Body of pancreas (tissue), 4 donors: ENCODE measurements around the gene KIAA0825. TPM values are rescaled to one million over a fixed set of nuclear protein-coding genes. Genes with fewer than 3 reads are reported as not detected.

Experiments used
- ATAC-seq: fragments of 150-250 bp; one replicate; pipeline ENCODE4 v1.9.1; 2016
- DNase-seq, 4 donors: peaks; one replicate each; pipeline ENCODE4 v3.0.0-alpha.2; 2019
- H3K27ac ChIP-seq, 4 donors: fragments of 200-600 bp; sonication (generic); 1 replicate in 3 of 4; 2 replicates in 1 of 4; pipeline versions ENCODE4 v1.5.1 to v1.6.1; 2016 to 2019; ENCODE audit warnings: mild to moderate bottlenecking in 1 of 4, mixed read lengths in 1 of 4, moderate library complexity in 1 of 4
- H3K27me3 ChIP-seq, 2 donors: fragments of 200-600 bp; sonication (generic); one replicate each; pipeline ENCODE4 v1.6.0; 2016; ENCODE audit warnings: mild to moderate bottlenecking in 1 of 2
- H3K36me3 ChIP-seq, 2 donors: fragments of 200-600 bp; sonication (generic); replicated peaks in 1 of 2; 2 replicates each; pipeline ENCODE4 v1.5.1; 2016; ENCODE audit warnings: low read depth in 2 of 2; ENCODE audit not compliant: insufficient read depth in 1 of 2
- H3K4me1 ChIP-seq: fragments of 200-600 bp; sonication (generic); one replicate; pipeline ENCODE4 v1.6.0; 2016
- H3K4me3 ChIP-seq, 2 donors: fragments of 200-600 bp; sonication (generic); 1 replicate in 1 of 2; 2 replicates in 1 of 2; pipeline ENCODE4 v1.5.1; 2016 to 2019
- H3K9me3 ChIP-seq, 3 donors: fragments of 200-600 bp; sonication (generic); 1 replicate in 2 of 3; 2 replicates in 1 of 3; pipeline ENCODE4 v1.5.1; 2016
- POLR2A ChIP-seq, 3 donors: fragments of 450-650 bp; IDR thresholded peaks; one replicate each; pipeline ENCODE4 v1.6.1; 2016; ENCODE audit warnings: antibody characterized with exemption in 3 of 3, mild to moderate bottlenecking in 2 of 3
- WGBS, 2 donors: methylation state at CpG; one replicate each; pipeline ENCODE4 v1.1.5; 2017; 5-methylcytosine and 5-hydroxymethylcytosine counted together
- intact Hi-C: fragments of 100-400 bp; cut with DNase I; formaldehyde crosslinking; loops from one replicate; pipeline ENCODE4 v1.15.1; 2023
- total RNA-seq, 2 donors: library from RNA; depleted of rRNA; stranded (reverse); fragments of >200 nt; gene quantifications; one replicate each; pipeline ENCODE4 v1.1.0, GENCODE V29; 2016
- TF ChIP-seq, protein P1 (sequence below), 7 experiments: fragments of 450-650 bp in 4 of 7; fragments of 200-600 bp in 3 of 7; sonication (generic) in 3 of 7; IDR thresholded peaks; one replicate each; pipeline ENCODE4 v1.5.1; 2016 to 2019; ENCODE audit warnings: antibody characterized with exemption in 7 of 7

Gene KIAA0825
- total RNA-seq, 2 donors from 2014 or later: 5.7 to 6.6 TPM

- ATAC-seq: no peak
Measured at GRCh38 chr5:94254214-94254613, 364.2 kb downstream of the KIAA0825 start.

DNA sequence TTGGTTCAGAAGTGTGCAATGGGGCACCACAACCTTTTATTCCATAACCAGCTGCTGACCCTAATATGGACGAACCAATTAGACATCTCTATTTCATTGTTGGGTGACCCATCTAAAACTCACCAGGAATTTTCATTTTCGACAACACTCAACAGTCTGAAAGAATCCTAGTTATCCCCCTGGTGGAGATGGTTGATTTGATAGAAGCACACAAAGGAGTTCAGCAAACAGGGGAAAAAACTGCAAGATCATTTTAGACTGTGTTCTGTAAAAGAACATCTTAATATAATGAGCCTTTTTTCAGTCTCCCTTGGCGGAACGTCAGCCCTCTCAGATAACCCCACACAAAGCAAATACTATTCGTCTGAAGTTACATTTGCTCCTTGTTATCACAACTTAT is 367.4 kb downstream of the KIAA0825 start:
- no peak for ATAC-seq
- intact Hi-C loops: no loop called here
- no peaks in the 10 kb centered on the region for H3K9me3 ChIP-seq
- no peaks in the 10 kb centered on the region for H3K4me1 ChIP-seq
- no peak overlapping the region for H3K27ac ChIP-seq
- no peak overlapping the region for H3K4me3 ChIP-seq
- 66 to 67% methylated on average over 5 of the region's 5 CpGs for WGBS, 2 donors
- TF ChIP-seq, protein P1, sequence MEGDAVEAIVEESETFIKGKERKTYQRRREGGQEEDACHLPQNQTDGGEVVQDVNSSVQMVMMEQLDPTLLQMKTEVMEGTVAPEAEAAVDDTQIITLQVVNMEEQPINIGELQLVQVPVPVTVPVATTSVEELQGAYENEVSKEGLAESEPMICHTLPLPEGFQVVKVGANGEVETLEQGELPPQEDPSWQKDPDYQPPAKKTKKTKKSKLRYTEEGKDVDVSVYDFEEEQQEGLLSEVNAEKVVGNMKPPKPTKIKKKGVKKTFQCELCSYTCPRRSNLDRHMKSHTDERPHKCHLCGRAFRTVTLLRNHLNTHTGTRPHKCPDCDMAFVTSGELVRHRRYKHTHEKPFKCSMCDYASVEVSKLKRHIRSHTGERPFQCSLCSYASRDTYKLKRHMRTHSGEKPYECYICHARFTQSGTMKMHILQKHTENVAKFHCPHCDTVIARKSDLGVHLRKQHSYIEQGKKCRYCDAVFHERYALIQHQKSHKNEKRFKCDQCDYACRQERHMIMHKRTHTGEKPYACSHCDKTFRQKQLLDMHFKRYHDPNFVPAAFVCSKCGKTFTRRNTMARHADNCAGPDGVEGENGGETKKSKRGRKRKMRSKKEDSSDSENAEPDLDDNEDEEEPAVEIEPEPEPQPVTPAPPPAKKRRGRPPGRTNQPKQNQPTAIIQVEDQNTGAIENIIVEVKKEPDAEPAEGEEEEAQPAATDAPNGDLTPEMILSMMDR (IDR thresholded peaks at IDR 0.05): no peak
- TF ChIP-seq POLR2A (IDR thresholded peaks at IDR 0.05): no peak
- H3K27me3 ChIP-seq: no peaks in the 10 kb centered on the region
- H3K36me3 ChIP-seq: no peaks in the 10 kb centered on the region
- DNase-seq: no peak

More at GRCh38 chr5:94254214-94254613, 364.2 kb downstream of the KIAA0825 start:
- Histone ChIP-seq H3K36me3 (no peaks in the 10 kb centered on the region), H3K9me3 (no peaks in the 10 kb centered on the region), H3K27me3 (no peaks in the 10 kb centered on the region), H3K27ac (no peak overlapping the region), H3K4me1 (no peaks in the 10 kb centered on the region), H3K4me3 (no peak overlapping the region)
- TF ChIP-seq, protein P1 (IDR thresholded peaks at IDR 0.05): no peak
- intact Hi-C loops: no loop called here
- DNase-seq: no peak
- 70 to 77% methylated on average over 3 of the region's 3 CpGs for WGBS, 2 donors

- WGBS, 2 donors: 78 to 85% methylated on average over 2 of the region's 2 CpGs
- intact Hi-C loops: no loop called here
- ATAC-seq (no peak), DNase-seq (no peak)
- Histone ChIP-seq H3K4me3 (no peak overlapping the region), H3K36me3 (no peaks in the 10 kb centered on the region), H3K9me3 (no peaks in the 10 kb centered on the region), H3K27me3 (no peaks in the 10 kb centered on the region), H3K27ac (no peak overlapping the region), H3K4me1 (no peaks in the 10 kb centered on the region)
- TF ChIP-seq POLR2A (IDR thresholded peaks at IDR 0.05): no peak
- TF ChIP-seq, protein P1 (IDR thresholded peaks at IDR 0.05): no peak
Measured at GRCh38 chr5:94249430-94249829, 369.0 kb downstream of the KIAA0825 start.

DNA sequence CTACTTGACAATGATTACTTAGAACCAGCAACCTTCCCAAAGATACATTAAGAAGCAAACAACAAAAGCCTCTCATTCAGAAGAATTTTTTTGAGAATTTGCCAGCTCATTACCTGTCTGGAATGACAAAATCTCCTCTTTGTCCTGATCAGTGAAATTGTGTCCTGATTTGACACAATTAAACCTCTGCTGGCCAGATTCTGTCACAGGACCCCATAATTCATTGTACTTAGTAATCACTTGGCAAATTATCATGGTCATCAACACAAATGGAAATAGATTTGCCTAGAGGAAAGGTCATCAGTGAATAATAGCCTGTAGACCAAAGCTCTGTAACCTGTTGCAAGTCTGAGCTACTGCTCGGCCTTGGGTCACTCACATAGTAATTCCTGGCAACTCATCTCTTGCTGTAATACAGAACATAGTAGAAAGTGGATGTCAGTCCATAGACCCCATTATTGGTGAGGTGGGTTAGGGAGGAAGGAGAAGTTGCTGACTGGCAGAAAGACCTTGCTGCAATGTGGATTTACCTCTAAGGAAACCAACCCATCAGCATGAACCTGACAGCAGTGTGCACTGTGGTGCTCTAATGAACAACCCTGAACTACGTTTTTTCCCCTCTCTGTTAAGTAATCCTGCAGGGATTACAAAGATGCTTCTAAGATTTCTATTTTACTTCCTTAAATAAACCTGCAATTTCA is 370.1 kb downstream of the KIAA0825 start:
- no peak for DNase-seq
- no peak overlapping the region for H3K27ac ChIP-seq
- WGBS, 2 donors: 75 to 79% methylated on average over 2 of the region's 2 CpGs

More for the DNA sequence above, 370.1 kb downstream of the KIAA0825 start:
- H3K4me3 ChIP-seq: no peak overlapping the region
- H3K27me3 ChIP-seq: no peaks in the 10 kb centered on the region
- intact Hi-C loops: no loop called here
- H3K9me3 ChIP-seq: no peaks in the 10 kb centered on the region
- no peak for TF ChIP-seq POLR2A (IDR thresholded peaks at IDR 0.05)
- TF ChIP-seq, protein P1 (IDR thresholded peaks at IDR 0.05): no peak
- no peaks in the 10 kb centered on the region for H3K36me3 ChIP-seq
- H3K4me1 ChIP-seq: no peaks in the 10 kb centered on the region
- no peak for ATAC-seq
